Stomach smooth muscle (tissue), 2 donors: ENCODE results near the gene SFXN3.
"Not testable (repeated sequence)": the region's sequence is repeated elsewhere in the genome, so short reads cannot be mapped to it uniquely, and the experiment has no call there.

ENCODE experiments used
- H3K27ac ChIP-seq: one replicate; pipeline ENCODE4 v1.7.0; 2013; ENCODE audit warnings: mild to moderate bottlenecking, low read length, inconsistent platforms
- H3K27me3 ChIP-seq, 2 donors: one replicate each; pipeline ENCODE4 v1.7.0; 2013; ENCODE audit warnings: low read length in 2 of 2; ENCODE audit not compliant: insufficient read depth in 2 of 2, control insufficient read depth in 1 of 2
- H3K36me3 ChIP-seq, 2 donors: one replicate each; pipeline ENCODE4 v1.7.0; 2013; ENCODE audit warnings: low read length in 2 of 2; ENCODE audit not compliant: control insufficient read depth in 2 of 2, insufficient read depth in 2 of 2
- H3K4me1 ChIP-seq: one replicate; pipeline ENCODE4 v1.7.0; 2013; ENCODE audit warnings: low read length; ENCODE audit not compliant: control insufficient read depth, insufficient read depth
- H3K4me3 ChIP-seq, 2 donors: one replicate each; pipeline ENCODE4 v1.7.0; 2013; ENCODE audit warnings: low read length in 2 of 2
- H3K9ac ChIP-seq, 2 donors: one replicate each; pipeline ENCODE4 v1.7.0; 2013; ENCODE audit warnings: low read length in 2 of 2, mild to moderate bottlenecking in 1 of 2
- H3K9me3 ChIP-seq, 2 donors: one replicate each; pipeline ENCODE4 v1.7.0; 2013; ENCODE audit warnings: low read length in 2 of 2; ENCODE audit not compliant: control insufficient read depth in 2 of 2
- donor health status: healthy.
- donor health status: Pancreatic carcinoma.

SFXN3 gene

DNA sequence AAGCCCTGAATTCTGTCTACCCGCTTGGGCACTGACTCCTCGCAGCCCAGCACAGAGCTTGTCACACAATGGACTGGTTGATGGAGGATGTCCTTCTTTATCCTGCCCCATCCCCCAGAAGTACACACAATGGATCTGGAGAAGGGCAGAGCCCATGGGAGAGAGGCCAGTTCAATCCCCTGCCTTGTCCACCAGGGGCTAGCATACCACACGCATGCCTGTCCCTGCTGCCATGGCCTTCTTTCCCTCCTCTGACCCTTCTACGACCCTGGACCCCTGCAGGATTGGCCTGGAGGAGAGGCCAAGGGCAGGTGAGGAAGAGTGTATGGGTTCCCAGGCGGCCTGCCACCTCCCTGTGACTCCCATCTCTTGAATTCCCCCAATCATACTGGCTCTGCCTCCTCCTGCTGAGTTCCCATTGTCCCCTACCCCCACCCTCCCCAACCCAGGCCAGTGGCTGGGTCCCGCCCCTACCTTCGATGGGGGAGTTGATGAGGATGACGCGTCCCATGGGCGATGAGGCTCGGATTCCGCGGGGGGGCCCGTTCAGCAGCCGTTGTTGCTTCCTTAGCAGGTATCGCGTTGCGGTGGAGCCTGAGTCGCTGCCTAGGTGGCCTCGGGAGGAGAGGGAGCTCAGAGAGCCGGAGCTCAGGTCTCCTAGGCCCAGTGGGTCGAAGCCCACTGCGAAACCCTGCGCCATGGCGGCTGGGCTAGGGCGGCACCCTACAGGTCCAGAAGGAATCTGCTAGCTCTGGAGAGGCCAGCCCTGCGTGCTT is 1.3 kb upstream of the SFXN3 start:
- H3K4me1 ChIP-seq: peaks cover 26% of the 10 kb centered on the region
- H3K27me3 ChIP-seq: peaks cover 3 to 9% of the 10 kb centered on the region in 2 donors
- H3K36me3 ChIP-seq: peaks cover under 1% of the 10 kb centered on the region in 2 donors
- no peaks in the 10 kb centered on the region for H3K9me3 ChIP-seq
- H3K4me3 ChIP-seq: no peak overlapping the region
- H3K27ac ChIP-seq: no peak overlapping the region
- no peak overlapping the region for H3K9ac ChIP-seq

DNA sequence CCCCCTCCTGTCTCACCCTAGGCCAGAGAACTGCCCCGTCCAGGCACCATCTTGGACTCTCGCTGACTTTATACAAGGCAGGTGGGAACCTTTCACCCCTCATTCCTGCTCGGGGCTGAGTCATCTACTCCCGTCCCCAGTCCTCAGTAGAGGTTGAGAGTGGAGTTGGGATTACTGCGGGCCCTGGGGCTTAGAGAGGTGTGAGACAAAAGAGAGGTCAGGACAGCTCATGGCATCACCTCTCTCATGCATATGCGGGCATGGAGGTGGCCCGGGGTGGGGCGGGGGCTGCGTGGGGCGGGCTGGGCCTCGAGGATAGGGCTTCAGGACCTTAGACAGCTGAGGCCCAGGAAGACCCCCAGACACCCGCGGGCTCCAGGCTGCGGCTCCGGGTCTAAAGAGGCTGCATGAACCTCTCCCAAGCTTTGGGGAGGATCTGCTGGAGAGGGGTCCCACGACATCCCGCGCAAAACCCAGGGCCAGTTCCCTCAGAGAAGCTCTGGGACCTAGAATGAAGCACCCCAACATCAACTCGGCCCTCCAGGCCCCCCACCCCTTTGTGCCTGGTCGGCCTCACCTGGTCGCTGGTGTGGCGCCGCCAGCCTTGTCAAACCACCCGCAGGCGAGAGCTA is 422 bp upstream of the SFXN3 start:
- Histone ChIP-seq H3K9ac (peak overlapping the region; percentile 42 to 67), H3K4me3 (peak overlapping the region; percentile 89 to 91), H3K27ac (no peak overlapping the region), H3K4me1 (peaks cover 26% of the 10 kb centered on the region), H3K27me3 (peaks cover 3 to 9% of the 10 kb centered on the region in 2 donors), H3K36me3 (peaks cover 7 to 8% of the 10 kb centered on the region in 2 donors), H3K9me3 (no peaks in the 10 kb centered on the region)

DNA sequence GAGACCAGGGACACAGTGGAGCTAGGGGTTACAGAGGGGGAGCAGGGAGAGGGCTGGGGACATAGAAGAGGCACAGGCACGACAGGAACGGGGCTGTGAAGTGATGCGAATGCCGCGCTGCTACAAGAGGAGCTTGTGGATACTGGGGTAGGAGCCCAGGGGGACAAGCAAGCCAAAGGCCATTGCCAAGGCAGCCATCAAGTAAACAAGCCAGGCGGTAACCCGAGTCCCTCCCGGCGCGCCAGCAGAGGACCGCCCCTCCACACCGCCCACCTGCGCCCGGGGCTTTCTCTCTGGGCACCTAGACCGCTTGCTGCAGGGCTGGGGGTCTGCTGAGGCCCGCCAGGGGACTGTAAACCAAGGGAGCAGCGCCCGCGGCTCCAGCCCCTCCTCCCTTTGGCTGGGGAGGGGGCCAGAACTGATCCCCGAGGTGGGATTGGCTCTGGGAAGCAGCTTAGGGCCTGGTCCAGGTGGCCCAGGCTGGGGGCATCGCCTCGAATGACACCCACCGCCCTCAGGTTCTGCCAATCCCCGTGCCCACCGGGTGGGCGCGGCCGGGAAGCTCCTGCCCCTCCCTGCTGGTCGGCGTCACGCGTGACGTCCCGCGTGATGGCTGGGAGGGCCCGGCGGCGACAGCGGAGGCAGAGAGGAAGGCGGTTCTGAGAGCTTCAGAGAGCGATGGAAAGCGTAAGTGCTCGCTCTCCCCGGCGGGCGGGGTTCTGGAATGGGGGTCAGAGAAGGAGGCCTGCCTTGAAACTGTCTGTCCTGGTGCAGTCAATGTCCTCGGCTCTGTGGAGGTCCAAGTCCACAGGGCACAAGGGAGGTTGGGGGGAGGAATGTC is 982 bp downstream of the SFXN3 start:
- peak overlapping the region; percentile 94 for H3K27ac ChIP-seq
- peak overlapping the region; percentile 89 to 91 for H3K4me3 ChIP-seq
- peaks cover 20 to 21% of the 10 kb centered on the region in 2 donors for H3K36me3 ChIP-seq
- H3K9me3 ChIP-seq: no peaks in the 10 kb centered on the region
- peaks cover 26% of the 10 kb centered on the region for H3K4me1 ChIP-seq
- peaks cover 3 to 9% of the 10 kb centered on the region in 2 donors for H3K27me3 ChIP-seq
- H3K9ac ChIP-seq: peak overlapping the region; percentile 67 to 76

DNA sequence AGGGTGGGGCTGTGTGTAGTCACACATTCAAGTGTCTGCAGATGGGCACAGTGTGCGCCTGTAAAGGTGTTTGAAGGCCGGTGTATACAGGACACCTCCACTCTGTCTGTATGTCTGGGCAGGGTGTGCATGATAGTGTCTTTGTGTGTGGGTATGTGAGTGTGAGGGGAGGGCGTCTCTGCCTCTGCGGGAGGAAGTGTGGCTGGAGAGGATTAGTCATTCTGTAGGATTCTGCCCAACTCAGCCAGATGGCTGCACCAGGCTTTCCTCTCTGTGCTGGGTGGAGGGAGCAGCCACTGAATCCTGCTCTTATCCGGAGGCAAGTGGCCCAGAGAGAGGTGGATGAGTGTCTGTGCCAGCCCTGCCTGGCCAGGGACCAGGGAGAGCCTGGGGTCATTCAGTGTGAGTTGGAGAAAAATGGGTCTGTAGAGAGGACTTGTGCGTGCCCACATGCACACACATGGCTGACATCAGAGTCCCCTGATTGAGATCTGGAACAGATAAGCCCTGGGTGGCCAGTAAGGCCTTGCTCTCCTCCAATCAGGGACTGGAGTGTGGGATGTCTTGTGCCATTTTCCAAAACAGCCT is 1.7 kb downstream of the SFXN3 start:
- H3K9me3 ChIP-seq: no peaks in the 10 kb centered on the region
- H3K27me3 ChIP-seq: peaks cover 3 to 9% of the 10 kb centered on the region in 2 donors
- peaks cover 27 to 28% of the 10 kb centered on the region in 2 donors for H3K36me3 ChIP-seq
- H3K27ac ChIP-seq: peak overlapping the region; percentile 94
- peaks cover 26% of the 10 kb centered on the region for H3K4me1 ChIP-seq
- H3K9ac ChIP-seq: peak overlapping the region; percentile 67 to 76
- H3K4me3 ChIP-seq: peak overlapping the region; percentile 89 to 91

DNA sequence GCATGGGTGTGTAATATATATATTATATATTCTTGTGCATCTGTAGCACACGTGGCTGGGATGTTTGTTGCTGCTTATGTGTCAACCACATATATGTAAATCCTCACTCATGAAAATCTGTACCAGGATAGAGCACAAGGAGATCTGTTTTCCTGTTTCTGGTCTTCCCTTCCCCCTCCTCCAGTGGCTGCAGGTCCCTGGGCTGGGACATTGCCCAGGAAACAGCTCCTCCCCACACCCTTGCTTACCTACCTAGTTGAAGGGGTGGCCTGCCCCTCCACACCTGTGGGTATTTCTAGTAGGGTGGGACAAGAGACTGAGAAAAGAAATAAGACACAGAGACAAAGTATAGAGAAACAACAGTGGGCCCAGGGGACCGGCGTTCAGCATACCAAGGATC is 2.2 kb downstream of the SFXN3 start:
- Histone ChIP-seq H3K9ac (peak overlapping the region in 1 of 2 donors; percentile 76), H3K27ac (peak overlapping the region; percentile 94), H3K4me1 (peaks cover 26% of the 10 kb centered on the region), H3K36me3 (peaks cover 29 to 33% of the 10 kb centered on the region in 2 donors), H3K27me3 (peaks cover 3 to 7% of the 10 kb centered on the region in 2 donors), H3K4me3 (peak overlapping the region in 1 of 2 donors; percentile 89), H3K9me3 (no peaks in the 10 kb centered on the region)

DNA sequence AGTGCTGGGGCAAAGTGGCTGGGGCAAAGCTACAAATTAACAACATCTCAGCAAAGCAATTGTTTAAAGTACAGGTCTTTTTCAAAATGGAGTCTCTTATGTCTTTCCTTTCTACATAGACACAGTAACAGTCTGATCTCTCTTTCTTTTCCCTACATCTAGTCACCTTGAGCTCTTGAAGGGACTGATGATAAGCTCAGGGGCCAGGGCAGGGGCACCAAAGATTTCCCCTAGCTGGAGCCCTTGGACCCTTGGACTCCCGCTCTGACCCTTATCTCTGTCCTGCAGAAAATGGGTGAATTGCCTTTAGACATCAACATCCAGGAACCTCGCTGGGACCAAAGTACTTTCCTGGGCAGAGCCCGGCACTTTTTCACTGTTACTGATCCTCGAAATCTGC is 3.4 kb downstream of the SFXN3 start:
- H3K4me1 ChIP-seq: peaks cover 26% of the 10 kb centered on the region
- H3K27me3 ChIP-seq, H3K9me3 ChIP-seq, H3K4me3 ChIP-seq, H3K9ac ChIP-seq, H3K27ac ChIP-seq: not testable (repeated sequence)
- peaks cover 32 to 41% of the 10 kb centered on the region in 2 donors for H3K36me3 ChIP-seq

DNA sequence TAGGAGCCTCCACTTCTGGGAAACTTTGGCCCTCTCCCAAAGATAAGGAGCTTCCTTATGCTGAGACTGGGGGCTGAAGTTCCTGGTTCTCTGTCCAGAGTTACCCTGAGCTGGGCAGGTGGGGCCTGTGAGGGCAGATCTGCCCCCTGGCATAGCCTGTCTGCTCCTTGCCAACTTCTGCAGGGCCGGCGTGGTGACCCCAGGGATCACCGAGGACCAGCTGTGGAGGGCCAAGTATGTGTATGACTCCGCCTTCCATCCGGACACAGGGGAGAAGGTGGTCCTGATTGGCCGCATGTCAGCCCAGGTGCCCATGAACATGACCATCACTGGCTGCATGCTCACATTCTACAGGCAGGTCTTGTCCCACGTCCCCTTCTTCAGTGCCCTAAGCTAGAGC is 4.3 kb downstream of the SFXN3 start:
- Histone ChIP-seq H3K36me3 (peaks cover 37 to 46% of the 10 kb centered on the region in 2 donors), H3K9ac (no peak overlapping the region), H3K27ac (no peak overlapping the region), H3K27me3 (no peaks in the 10 kb centered on the region), H3K4me3 (no peak overlapping the region), H3K4me1 (peaks cover 26% of the 10 kb centered on the region), H3K9me3 (no peaks in the 10 kb centered on the region)

DNA sequence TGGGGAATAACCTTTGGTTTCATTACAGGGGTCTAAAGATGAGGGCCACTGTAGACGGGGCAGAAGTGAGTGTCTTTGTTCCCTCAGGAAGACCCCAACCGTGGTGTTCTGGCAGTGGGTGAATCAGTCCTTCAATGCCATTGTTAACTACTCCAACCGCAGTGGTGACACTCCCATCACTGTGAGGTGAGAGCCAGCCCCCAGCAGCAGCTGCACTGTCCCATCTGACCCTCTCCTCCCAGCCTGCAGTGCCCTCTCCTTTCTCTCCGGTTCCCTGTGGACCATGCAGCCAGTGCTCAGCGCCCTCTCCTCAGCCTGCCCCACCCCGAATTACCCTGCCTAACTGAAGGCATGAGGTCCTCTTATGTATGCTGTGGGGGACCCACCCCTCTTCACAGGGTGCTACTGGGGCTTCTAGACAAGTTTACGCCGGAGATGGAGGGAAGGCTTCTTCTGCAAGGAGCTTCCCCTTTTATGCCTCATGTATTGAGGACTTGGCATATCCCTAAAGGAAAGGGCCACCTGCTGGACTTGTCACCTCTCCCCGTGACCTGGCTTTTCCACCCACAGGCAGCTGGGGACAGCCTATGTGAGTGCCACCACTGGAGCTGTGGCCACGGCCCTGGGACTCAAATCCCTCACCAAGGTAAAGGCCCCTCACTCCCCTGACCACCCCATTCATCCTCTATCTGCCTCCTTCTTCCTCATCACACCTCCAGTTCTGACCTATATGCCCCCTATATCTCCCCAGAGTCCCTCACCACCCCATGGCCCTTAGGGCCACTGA is 5.1 kb downstream of the SFXN3 start:
- no peaks in the 10 kb centered on the region for H3K9me3 ChIP-seq
- no peaks in the 10 kb centered on the region for H3K27me3 ChIP-seq
- H3K36me3 ChIP-seq: peaks cover 37 to 46% of the 10 kb centered on the region in 2 donors
- no peak overlapping the region for H3K27ac ChIP-seq
- H3K9ac ChIP-seq: no peak overlapping the region
- peaks cover 22% of the 10 kb centered on the region for H3K4me1 ChIP-seq
- H3K4me3 ChIP-seq: no peak overlapping the region

DNA sequence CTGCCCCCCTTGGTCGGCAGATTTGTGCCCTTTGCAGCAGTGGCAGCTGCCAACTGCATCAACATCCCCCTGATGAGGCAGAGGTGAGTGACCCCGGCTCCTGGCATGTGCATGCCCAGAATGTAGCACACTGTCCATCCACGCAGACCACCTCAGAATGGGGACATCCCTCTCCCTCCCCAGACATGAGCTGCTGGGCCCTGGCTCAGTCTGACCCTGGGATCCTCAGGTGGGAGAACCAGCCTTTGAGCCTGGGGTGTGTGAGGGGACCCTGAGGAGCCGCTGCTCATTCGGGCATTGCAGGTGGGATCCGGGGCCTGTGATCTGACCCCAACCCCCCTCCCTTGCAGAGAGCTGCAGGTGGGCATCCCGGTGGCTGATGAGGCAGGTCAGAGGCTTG is 5.7 kb downstream of the SFXN3 start:
- peaks cover 37 to 46% of the 10 kb centered on the region in 2 donors for H3K36me3 ChIP-seq
- no peak overlapping the region for H3K27ac ChIP-seq
- no peaks in the 10 kb centered on the region for H3K27me3 ChIP-seq
- H3K9ac ChIP-seq: no peak overlapping the region
- H3K4me1 ChIP-seq: peaks cover 17% of the 10 kb centered on the region
- H3K9me3 ChIP-seq: no peaks in the 10 kb centered on the region
- no peak overlapping the region for H3K4me3 ChIP-seq

DNA sequence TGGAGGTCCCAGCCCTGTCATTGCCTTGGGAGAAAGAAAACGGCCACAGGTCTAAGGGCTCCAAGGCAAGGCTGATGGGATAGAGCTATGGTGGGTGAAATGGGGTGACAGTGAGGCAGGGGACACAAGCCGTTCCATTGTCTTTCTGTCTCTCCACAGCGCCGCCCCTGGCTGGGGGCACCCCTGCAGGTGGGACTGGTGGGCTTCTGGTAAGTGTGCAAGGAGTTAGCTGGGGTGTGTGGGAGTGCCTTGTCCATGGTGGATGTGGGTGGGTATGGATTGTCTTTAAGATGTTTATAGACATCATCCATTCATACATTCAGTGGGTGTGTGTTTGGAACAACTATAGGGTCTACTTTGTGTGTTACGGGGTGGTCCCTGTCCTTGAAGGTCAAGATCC is 7.5 kb downstream of the SFXN3 start:
- peaks cover 16% of the 10 kb centered on the region for H3K4me1 ChIP-seq
- no peak overlapping the region for H3K27ac ChIP-seq
- H3K9me3 ChIP-seq: no peaks in the 10 kb centered on the region
- H3K27me3 ChIP-seq: no peaks in the 10 kb centered on the region
- no peak overlapping the region for H3K4me3 ChIP-seq
- H3K36me3 ChIP-seq: peaks cover 37 to 46% of the 10 kb centered on the region in 2 donors
- no peak overlapping the region for H3K9ac ChIP-seq
